ENCODE data around the gene UBALD2.

DNA sequence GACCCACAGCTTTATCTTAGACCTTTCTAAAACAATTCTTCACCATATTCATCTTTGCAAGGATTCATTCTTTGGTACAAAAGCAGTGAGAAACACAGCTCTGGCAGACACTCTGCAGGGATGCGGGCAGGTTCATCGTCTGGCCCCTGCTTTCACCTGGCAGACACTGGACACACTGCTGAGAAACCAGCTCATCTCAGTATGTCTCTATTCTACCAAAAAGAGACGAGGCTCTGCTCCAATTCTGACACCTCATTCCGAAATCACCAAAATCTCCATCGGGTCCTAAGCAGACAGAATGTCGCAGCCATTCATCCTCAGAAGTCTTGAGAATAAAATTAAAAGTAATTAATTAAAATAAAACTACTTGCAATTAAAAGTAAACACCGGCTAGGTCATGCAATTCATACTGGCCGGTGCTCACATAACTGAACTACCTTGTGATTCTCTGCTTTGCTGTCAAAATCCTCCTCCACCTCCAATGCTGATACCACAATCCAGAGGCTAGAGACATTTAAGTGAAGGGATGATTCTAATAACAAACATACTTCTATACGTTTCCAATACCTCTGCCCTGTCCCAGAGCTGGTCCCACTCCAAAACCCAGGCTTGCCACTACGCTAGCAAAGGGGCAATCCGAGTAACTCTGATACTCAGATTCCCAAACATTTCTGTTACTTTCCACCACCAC is 26.2 kb upstream of the UBALD2 start:
- no peak for TF ChIP-seq POLR2A (IDR thresholded peaks at IDR 0.05; ENCODE audit: control extremely low read depth in 1 of 2, low read depth in 2 of 2, low read length in 2 of 2)
- no peak for TF ChIP-seq EZH2 (IDR thresholded peaks at IDR 0.05; ENCODE audit: low read depth, low read length, severe bottlenecking)
- TF ChIP-seq MAFK (IDR thresholded peaks at IDR 0.05; ENCODE audit: low read depth, low read length), result no peak
- TF ChIP-seq, protein P1, sequence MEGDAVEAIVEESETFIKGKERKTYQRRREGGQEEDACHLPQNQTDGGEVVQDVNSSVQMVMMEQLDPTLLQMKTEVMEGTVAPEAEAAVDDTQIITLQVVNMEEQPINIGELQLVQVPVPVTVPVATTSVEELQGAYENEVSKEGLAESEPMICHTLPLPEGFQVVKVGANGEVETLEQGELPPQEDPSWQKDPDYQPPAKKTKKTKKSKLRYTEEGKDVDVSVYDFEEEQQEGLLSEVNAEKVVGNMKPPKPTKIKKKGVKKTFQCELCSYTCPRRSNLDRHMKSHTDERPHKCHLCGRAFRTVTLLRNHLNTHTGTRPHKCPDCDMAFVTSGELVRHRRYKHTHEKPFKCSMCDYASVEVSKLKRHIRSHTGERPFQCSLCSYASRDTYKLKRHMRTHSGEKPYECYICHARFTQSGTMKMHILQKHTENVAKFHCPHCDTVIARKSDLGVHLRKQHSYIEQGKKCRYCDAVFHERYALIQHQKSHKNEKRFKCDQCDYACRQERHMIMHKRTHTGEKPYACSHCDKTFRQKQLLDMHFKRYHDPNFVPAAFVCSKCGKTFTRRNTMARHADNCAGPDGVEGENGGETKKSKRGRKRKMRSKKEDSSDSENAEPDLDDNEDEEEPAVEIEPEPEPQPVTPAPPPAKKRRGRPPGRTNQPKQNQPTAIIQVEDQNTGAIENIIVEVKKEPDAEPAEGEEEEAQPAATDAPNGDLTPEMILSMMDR (IDR thresholded peaks at IDR 0.05; ENCODE audit: control extremely low read depth in 1 of 3, insufficient read depth in 1 of 3, low read depth in 1 of 3, low read length in 3 of 3), result no peak
- TF ChIP-seq RAD21 (IDR thresholded peaks at IDR 0.05 in 1 of 2, conservative IDR thresholded peaks at IDR 0.05 in 1 of 2; ENCODE audit: low read depth in 2 of 2, low read length in 2 of 2), result no peak
- no peak for TF ChIP-seq SP2 (IDR thresholded peaks at IDR 0.05; ENCODE audit: low read length)
- no peak for TF ChIP-seq CHD2 (IDR thresholded peaks at IDR 0.05; ENCODE audit: low read length)
- no peak for TF ChIP-seq JUN (IDR thresholded peaks at IDR 0.05; ENCODE audit: low read depth, low read length)
- TF ChIP-seq ZNF274 (IDR thresholded peaks at IDR 0.05; ENCODE audit: borderline replicate concordance, extremely low read depth, low read length), result no peak
- TF ChIP-seq CEBPB (IDR thresholded peaks at IDR 0.05; ENCODE audit: low read depth, low read length), result no peak
- no peak for TF ChIP-seq POLR2AphosphoS5 (IDR thresholded peaks at IDR 0.05; ENCODE audit: low read depth, low read length)
- no peak for TF ChIP-seq CBX5 (IDR thresholded peaks at IDR 0.05; ENCODE audit: low read depth, low read length)
- TF ChIP-seq, protein P2, sequence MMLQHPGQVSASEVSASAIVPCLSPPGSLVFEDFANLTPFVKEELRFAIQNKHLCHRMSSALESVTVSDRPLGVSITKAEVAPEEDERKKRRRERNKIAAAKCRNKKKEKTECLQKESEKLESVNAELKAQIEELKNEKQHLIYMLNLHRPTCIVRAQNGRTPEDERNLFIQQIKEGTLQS (IDR thresholded peaks at IDR 0.05; ENCODE audit: insufficient read depth, low read depth, low read length), result no peak
- no peak for TF ChIP-seq SRF (IDR thresholded peaks at IDR 0.05; ENCODE audit: low read depth, low read length)

Data from H1 (cell line).